GM21717 (cell line): Measurements from ENCODE around the gene ZDHHC14.
"Not testable (repeated sequence)": the region's sequence is repeated elsewhere in the genome, so short reads cannot be mapped to it uniquely, and the experiment has no call there.

Experiments used
- ATAC-seq: cut with Tn5 transposase; IDR thresholded peaks from one replicate; pipeline ENCODE4 v1.9.1; 2021; ENCODE audit warnings: mild to moderate bottlenecking, moderate library complexity; ENCODE audit not compliant: unreplicated experiment

The ZDHHC14 gene

DNA sequence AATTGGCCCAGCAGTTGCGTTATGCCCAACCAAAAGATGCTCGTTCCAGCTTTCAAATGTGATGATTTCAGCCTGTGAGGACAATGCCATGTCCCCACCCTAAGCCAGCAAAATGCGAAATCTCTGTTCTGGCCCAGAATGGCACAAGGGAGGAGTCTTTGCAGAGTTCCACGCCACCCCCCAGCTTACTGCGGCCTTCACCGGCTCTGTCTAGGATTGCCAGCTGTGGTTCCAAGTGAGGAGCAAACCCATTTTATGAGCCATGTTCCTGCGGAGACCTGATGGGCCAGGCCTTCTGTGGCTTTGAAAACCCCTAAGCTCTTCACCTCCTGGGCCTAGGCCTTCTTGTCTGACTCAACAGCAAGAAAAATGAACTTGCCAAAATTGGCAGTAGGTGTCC, 295.3 kb downstream of the ZDHHC14 start:
- no peak for ATAC-seq

DNA sequence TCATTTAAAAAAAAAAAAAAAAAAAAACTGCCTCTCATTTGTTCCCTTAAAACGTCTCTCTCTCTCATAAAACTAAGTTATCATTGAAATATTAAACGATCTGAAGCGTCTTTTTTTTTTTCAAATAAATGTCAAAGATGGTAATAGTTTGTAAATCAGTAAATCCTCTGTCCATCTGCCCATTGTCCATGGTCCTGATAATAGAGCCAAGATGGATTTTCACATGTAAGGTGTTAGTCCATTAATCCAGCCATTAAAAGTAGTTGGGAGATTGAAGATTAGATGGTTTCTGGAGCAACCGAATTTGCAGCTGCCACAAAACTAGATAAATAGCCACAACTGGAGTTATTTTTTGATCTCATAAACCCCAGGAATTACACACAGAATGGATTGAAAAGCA, 296.2 kb downstream of the ZDHHC14 start:
- no peak for ATAC-seq

DNA sequence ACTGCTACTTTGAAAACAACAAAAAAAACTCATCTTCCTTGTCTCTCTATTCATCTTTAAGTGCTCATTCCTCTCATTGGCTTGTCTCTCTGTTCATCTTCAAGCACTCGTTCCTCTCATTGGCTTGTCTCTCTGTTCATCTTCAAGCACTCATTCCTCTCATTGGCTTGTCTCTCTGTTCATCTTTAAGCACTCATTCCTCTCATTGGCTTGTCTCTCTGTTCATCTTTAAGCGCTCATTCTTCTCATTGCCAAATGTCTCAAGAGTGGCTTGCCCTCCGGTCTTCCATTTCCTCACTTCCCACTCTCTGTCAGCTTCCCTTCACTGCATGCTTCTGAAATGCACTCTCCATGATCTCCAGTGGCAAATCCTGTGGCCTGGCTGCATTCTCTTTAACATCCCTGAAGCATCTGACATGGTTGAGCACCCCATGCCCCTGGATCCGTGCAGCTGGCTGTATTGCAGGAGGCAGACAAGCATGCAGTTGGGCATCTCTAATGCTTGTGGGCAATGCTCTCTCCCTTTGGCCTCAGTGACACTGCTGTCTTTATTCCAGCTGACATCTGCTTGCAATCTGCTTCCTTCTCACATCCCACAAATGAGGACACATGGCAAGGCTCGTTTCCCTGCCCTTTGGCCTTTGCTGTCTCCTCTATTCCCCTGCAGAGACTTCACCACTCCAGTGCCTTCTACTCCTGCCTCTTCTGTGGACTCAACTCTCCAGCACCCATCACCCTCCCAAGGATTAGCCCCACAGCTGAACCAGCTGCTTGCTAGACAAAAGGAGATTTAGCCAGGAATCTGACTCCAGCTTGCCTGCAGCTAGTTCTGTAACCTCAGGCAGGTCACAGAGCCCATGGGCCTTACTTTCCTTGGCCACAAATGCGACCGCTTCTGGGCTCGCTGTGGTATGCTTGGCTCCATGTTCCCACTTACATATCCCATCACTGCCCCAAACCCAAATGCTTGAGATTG, 298.9 kb downstream of the ZDHHC14 start:
- no peak for ATAC-seq

DNA sequence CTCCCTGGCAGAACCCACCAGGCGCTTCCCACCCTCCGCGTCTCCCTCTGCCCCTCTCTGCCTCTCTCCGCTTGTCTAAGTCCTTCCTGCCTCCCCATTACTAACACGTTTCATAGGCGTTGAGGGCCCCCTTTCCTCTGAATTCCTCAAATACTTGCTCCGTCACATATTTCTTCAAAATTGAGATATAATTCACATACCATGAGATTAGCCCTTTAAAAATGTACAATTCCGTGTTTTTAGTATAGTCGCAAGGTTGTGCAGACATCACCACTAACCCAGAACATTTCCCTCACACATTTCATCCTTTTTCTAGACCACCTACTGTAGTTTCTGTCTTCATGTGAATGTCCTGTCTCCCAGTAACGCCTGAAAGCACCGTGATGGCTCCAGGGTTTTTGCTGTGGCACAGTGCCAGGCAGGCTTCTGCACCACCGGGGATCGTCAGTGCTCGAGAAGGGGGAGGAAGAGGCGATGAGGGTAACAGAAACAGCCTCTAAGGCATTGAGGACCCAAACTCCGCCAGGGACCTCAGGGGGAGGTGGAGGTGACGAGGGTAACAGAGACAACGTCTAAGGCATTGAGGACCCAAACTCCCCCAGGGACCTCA, 300.2 kb downstream of the ZDHHC14 start:
- ATAC-seq, result no peak

DNA sequence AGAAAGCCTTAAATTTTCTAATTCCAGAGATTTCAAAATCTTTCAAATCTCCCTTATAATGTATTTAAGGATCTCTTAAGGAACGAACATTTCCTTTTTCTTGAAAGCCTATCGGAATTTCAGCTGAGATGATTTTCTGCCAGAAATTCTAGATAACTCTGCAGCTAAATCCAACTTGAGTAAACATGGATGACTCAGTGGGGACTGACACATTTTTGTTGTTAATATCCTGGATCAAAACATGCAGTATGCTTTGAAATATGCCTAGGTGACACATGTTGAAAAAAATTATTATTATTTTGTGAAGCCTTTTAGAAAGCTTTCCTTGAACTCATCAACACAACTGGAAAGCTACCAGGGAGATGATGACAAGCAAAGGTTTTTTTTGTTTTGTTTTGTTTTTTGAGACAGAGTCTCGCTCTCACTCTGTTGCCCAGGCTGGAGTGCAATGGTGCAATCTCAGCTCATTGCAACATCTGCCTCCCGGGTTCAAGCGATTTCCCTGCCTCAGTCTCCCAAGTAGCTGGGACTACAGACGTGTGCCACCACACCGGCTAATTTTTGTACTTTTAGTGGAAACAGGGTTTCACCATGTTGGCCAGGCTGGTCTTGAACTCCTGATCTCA, 302.0 kb downstream of the ZDHHC14 start:
- ATAC-seq, result no peak

DNA sequence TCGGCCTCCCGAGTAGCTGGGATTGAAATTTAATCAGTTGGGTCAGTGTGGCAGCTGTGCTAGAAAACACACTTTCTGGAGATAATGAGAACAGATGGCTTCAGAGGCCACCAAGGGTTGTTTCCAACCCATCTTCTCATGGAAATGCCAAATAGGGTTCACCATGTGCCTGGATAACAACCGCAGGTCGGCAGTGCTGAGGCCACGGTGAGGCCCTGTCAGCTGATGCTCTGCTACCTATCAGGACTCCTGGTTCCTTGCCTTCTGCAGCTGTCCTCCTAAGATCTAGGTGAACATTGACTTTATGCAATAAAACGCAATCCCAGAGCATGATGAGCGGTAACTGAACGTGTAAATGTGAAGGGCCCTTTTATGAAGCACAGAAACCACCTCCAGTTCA, 302.7 kb downstream of the ZDHHC14 start:
- no peak for ATAC-seq

DNA sequence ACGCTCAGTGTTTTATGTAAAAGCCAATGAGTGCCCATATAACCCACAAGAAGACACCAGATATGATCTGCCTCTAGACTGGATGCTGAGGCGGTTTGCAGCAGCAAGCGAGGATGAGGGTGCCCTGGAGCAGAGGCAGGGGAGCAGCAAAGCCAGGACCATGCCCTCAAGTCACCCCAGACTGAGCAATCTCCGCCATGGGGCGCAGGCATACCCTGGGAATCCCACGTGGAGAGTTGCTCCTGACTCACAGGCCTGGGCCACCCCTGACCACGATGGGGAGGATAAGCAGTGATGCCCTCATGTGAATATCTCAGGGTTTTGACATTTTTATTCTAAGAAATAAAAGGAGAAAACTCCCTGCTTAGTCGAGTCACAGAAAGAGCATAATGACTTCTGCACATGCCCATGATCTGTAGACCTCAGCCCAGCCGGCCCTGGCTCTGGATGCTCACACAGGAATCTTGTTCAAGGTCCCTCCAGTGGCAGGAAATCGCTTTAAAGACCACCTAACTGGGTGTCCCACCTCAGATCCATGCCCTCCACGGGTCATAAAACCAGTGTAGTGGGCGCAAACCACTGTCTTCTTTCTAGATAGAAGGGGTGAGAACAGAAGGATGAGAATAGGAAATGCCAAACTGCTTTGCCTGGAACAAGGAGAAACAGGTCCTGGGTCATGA, 303.8 kb downstream of the ZDHHC14 start:
- ATAC-seq, result no peak

DNA sequence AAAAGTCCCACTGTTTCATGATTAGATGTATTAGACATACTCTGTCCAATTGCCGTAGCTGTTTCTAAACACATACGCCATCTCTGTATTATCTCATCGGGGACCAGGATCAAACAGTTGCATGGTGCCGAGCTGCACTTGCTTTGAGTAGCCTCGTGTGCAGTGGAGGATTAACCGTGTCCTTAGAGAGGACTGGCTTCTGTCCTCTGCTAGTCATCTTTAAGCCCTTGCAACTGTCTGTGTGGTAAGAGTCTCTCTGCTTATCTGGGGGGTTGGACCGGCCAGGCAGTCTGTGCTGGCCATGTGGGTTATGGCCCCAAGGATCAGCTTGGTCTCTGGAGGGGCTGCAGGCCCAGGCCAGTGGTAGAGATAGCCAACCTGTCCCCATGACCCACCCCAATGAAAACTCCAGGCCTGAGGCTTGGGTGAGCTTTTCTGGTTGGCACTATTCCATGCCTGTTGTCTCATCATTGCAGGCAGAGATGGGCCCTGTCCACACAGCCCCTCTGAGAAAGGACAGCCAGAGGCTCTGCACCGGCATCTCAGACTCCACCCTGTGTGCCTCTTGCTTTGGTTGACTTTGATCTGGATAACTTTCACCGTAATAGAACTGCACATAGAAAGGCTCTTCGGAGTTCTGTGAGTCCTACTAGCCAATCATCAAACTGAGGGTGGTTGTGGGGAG, 304.7 kb downstream of the ZDHHC14 start:
- no peak for ATAC-seq

DNA sequence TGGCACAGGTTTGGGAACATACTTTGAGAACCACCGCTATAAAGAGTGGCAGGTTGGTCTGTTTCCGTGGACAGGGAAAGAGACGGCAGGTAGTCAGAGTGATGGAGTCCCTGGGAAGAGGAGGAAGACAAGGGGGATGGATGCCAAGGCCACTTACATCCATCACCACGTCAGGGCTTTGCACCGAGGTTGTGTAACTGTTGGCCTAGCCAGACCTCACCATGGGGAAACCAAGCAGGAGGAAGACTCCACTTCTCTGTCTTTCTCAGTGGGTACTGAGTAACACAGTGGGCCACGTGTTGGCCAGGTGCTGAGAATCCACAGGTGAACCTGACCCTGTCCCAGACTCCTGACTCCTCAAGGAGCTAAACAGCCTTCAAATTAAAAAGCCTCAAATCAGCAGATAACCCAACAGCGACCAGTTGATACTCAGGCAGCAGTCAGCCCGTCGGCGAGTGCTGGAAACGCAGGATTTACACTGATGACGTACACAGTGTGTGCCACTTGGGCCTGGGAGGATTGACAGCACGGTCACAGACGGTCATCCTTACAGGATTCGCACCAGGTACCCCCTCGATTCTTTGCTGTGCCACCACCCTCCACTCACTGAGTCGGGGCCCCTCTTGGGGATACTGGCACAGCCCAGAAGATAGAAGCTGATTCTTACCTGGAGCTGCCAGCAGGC, 307.4 kb downstream of the ZDHHC14 start:
- no peak for ATAC-seq

DNA sequence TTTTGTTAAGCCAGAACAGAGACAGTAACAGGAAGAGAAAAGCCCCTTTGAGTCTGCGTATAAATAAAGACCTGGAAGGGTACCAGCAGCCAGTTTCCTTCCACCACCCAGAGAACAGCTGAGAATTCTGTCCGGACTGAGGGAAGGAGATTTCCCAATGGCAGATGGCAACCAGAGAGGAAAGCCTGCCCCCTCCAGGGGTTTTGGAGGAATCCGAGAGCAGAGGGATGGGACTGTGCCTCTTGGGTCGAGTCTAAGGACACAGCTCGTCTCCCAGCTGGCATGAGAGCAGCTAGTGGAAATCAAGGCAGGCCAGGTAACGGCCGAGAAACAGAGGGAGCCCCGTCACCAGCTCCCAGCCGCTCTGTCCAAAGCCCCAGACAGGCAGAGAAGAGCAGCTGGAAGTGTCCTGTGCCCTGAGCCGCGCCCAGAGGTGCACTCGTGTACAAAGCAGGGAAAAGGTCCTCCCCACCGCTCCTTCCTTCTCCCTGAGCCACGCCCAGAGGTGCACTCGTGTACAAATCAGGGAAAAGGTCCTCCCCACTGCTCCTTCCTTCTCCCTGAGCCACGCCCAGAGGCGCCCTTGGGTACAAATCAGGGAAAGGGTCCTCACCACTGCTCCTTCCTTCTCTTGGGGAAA, 308.1 kb downstream of the ZDHHC14 start:
- no peak for ATAC-seq

DNA sequence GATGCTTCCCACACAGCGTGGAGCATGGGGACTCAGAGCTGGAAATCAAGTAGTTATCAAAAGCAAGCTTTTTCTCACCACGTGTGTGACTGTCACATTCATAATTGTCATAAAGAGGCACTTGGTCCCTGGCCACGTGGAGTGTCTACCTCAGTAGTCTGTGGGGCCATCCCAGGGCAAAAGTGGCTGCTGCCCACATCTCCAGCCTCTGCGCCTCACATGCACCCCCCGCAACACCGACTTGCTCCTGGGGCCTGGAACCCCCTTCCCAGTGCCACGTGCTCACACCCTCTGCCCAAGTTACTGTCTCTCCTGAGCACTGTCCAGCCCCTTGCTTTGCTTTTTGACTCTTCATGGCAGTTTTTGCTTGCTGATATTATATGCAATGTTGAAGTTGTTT, 308.9 kb downstream of the ZDHHC14 start:
- no peak for ATAC-seq

DNA sequence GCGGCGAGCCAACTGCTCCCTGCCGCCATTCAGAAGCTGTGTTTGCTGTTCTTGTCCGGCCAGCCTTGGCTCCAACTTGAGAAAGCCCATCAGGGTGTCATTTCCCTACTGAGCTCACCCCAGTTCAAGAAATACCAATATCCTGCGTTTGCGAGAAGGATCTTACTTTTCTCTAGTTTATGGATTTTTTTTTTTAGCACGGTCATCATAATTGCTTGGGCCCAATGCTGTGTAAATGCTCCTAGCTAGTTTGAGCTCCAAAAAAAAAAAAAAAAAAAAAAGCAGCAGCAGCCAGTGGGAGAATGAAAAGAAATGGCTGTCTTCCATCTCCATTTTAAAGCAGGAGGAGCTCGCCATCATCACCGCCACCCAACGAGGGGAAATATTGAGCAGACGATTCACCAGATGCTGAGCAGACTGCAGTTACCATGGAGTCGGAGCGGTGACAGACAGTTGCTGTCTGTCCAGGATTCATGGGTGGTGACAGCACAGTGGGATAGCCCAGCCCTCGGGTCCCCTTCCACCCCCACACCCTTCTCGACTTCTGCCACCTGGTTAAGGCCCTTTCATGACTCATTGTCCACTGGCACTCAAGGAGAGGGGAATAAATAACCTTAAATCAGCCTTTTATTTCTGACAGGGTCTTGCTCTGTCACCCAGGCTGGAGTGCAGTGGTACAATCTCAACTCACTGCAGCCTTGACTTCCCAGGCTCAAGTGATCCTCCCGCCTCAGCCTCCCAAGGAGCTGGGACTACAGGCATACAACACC, 309.6 kb downstream of the ZDHHC14 start:
- ATAC-seq, result no peak

DNA sequence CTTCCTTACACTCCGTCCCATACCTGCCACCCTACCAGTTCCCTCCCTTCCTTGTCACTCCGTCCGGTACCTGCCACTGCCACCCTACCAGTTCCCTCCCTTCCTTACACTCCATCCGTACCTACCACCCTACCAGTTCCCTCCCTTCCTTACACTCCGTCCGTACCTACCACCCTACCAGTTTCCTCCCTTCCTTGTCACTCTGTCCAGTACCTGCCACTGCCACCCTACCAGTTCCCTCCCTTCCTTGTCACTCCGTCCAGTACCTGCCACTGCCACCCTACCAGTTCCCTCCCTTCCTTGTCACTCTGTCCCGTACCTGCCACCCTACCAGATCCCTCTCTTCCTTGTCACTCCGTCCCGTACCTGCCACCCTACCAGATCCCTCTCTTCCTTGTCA, 310.6 kb downstream of the ZDHHC14 start:
- ATAC-seq, result not testable (repeated sequence)

DNA sequence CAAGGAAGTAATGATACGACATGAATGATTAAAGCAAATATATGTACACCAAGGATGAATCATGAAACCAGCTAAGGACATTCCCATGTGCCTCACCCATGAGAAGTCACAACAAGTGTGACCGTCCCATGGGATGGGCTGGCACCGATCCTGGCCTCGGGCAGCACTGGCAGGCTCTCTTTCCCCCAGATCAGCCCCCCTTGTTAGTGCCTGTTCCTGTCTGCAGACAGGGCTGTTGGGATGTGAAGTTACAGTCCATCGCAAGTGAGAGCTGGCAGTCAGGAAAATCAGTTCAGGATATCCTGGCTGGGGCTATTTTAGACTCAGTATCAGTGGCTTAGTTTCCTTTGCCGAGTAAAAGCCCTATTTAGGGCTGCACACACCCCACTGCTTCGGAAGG, 312.9 kb downstream of the ZDHHC14 start:
- no peak for ATAC-seq

DNA sequence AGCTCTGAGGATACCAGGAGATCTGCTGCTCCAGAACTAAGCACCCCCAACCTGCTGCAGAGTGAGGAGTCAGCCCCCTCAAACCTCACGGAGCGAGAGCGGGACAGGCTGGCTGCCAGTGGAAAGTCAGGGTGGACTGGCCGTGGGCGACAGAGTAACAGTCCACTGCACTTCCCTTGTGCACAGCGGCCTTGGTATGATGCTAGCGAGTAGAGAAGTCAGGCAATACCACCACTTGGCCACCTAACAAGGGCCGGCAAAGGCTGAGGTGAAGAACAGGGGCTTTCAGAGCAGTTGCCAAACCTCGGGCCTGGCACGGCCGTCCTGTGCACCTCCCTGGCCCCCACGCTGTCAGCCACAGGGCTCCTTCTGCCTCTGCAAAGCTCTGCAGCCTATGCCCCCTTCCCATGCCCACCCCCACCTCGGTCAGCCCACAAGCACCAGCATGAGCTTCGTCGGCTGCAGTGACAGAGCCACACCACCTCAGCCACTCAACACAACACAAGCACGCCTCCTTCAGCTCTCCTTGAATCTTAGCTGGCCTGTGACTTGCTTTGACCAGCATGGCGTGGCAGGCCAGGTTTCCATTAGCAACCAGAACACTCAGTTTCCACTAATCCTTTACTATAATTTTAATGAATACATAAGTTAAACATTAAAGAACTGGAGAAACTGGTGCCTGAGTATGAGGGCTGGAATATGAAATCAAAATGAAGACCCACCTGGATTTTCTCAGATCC, 314.5 kb downstream of the ZDHHC14 start:
- no peak for ATAC-seq

DNA sequence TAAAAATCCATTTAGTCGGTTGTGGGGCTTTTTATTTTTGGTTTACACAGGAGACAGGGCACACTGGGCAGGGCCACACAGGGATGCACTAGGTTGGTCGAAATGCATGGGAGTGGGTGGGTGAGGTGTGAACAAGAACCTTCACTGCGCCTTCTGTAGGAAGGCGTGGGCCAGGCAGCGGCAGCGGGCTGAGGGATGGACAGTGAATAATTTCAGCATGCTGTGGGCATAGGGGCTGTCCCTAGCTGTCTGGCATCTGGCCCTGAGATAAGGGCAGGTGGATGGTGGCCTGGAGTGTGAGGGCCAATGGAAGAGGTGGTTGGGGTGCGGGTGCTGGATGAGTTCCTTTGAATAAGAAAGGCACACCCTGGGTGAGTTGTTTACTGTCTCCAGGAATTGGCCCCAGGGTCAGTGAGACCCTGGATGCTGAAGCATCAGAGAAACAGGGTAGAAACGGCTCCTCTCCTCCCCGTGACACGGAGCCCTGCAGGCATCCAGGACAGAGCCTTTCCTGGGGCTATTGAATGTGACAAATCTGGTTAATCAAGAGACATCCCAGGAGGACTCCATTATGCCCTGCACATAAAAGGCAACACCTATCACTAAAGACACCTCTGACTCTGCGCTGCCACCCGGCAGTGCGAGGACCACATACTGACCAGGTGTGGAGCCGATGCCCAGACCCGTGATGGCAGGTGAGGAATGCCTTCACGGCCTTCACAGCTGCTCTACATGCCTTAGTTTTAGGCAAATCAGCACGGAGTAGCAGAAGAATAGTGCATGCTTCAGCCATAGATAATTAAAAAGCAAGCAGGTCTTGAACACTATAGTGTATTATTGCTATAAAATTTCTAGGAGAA, 319.0 kb downstream of the ZDHHC14 start:
- ATAC-seq, result no peak

DNA sequence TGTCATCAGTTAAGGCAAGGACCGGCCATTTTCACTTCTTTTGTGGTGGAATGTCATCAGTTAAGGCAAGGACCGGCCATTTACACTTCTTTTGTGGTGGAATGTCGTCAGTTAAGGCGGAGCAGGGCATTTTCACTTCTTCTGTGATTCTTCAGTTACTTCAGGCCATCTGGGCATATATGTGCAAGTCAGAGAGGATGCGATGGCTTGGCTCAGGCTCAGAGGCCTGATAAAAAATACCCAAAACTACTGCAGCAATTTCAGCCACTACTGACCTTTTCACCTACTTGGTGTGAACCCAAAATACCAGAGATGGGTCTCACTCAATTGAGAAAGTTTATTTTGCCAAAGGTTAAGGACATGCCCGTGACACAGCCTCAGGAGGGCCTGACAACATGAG, 325.4 kb downstream of the ZDHHC14 start:
- ATAC-seq, result not testable (repeated sequence)
